NCI-H146 treated with DMSO at 0.1 percent for 48 hours (cell line): Measurements from ENCODE around the gene SHISA3.

ENCODE experiments used
- DNase-seq: peaks from one replicate; lab custom pipeline; 2025; ENCODE audit not compliant: unreplicated experiment; lab: John Stamatoyannopoulos, UW

The SHISA3 gene

DNA sequence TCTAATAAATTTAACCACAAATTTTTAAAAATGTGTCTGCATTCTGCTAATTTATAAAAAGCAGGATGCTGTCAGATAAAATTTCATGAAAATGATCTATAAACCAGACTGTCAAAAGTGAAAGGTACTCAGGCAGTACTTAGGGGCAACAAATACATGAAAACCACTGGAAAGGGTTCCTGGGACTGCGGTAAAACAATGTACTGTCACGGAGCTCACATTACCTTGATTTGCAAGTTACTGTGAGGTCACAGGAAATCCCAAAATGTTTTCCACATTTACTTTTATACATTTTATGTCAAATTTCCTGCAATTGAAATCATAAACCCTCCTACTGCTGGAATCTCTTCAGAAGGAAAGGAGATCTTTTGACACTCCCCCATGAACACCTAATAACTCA lies 45.3 kb downstream of the SHISA3 start:
- no peak for DNase-seq

DNA sequence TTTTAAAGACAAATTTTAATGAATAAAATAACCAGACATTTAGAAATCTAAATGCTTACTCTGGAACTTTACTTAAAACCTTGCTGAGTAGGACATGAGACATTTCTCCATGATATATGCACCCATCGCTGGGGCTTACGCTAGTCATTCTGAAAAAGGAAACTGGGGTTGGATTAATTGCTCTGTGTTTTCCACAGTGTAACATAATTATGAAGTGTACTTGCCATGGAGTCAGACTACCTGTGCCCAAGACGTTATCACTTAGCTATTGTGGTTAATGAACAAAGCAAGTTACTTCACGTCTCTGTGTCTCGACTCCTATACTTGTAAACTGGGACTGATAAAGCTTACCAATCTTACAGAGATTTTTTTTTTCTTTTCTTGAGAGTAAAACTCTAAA lies 47.8 kb downstream of the SHISA3 start:
- no peak for DNase-seq

DNA sequence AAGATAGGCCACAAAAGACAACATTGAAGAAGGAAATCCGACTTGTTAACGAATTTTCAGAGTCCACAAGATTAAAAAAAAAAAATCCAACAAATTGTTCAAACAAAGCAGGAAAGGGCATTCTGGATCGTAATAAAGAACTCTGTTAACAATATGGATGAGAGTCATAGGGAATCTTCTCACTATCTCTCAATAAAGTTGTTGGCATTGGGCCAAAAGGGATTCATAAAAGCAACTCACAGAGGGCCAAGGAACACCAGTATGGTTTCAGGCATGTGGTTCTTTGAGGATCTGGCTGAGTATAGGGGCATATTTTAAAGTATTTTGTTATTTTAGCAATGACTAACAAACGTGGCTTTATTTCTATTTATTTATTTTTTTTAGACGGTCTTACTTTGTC lies 49.5 kb downstream of the SHISA3 start:
- DNase-seq: no peak
